Mesendoderm (in vitro differentiated cells): ENCODE measurements around the gene OPN3.

Experiments
- DNase-seq: peaks from one replicate; pipeline ENCODE4 v3.0.0; 2013
- H2AK5ac ChIP-seq: 2 replicates; pipeline ENCODE4 v1.6.1; 2013; ENCODE audit warnings: low read length, inconsistent platforms
- H2BK120ac ChIP-seq: 2 replicates; pipeline ENCODE4 v1.6.1; 2013; ENCODE audit warnings: low read depth, mild to moderate bottlenecking, low read length, moderate library complexity, mixed read lengths
- H2BK15ac ChIP-seq: replicated peaks from 2 replicates; pipeline ENCODE4 v1.6.1; 2013; ENCODE audit warnings: low read depth, mild to moderate bottlenecking, moderate library complexity
- H2BK5ac ChIP-seq: 2 replicates; pipeline ENCODE4 v1.6.1; 2013; ENCODE audit warnings: low read length, inconsistent platforms
- H3K18ac ChIP-seq: 2 replicates; pipeline ENCODE4 v1.6.1; 2013; ENCODE audit warnings: mild to moderate bottlenecking, low read length, mixed read lengths
- H3K23ac ChIP-seq: one replicate; pipeline ENCODE4 v1.6.1; 2013; ENCODE audit warnings: low read length
- H3K27ac ChIP-seq: 2 replicates; pipeline ENCODE4 v1.5.1; 2013; ENCODE audit warnings: low read depth, mild to moderate bottlenecking, inconsistent platforms, low read length, moderate library complexity
- H3K27me3 ChIP-seq: 2 replicates; pipeline ENCODE4 v1.6.1; 2013; ENCODE audit warnings: low read length, control low read depth, mild to moderate bottlenecking, inconsistent platforms; ENCODE audit not compliant: insufficient read depth, poor library complexity
- H3K36me3 ChIP-seq: 2 replicates; pipeline ENCODE4 v1.6.1; 2013; ENCODE audit warnings: low read length, inconsistent platforms; ENCODE audit not compliant: control insufficient read depth, insufficient read depth
- H3K4ac ChIP-seq: one replicate; pipeline ENCODE4 v1.6.1; 2013; ENCODE audit warnings: low read depth, mild to moderate bottlenecking, low read length, moderate library complexity
- H3K4me1 ChIP-seq: 2 replicates; pipeline ENCODE4 v1.6.1; 2013; ENCODE audit warnings: low read depth, low read length, inconsistent platforms; ENCODE audit not compliant: control insufficient read depth
- H3K4me2 ChIP-seq: 2 replicates; pipeline ENCODE4 v1.6.1; 2013; ENCODE audit warnings: low read length
- H3K4me3 ChIP-seq: 2 replicates; pipeline ENCODE4 v1.5.1; 2013; ENCODE audit warnings: mild to moderate bottlenecking, low read length
- H3K56ac ChIP-seq: one replicate; pipeline ENCODE4 v1.6.1; 2013; ENCODE audit warnings: low read length
- H3K79me1 ChIP-seq: 2 replicates; pipeline ENCODE4 v1.6.1; 2013; ENCODE audit warnings: low read length, inconsistent platforms
- H3K79me2 ChIP-seq: 2 replicates; pipeline ENCODE4 v1.6.1; 2013; ENCODE audit warnings: mild to moderate bottlenecking, low read length; ENCODE audit not compliant: control insufficient read depth, insufficient read depth
- H3K9ac ChIP-seq: 2 replicates; pipeline ENCODE4 v1.6.1; 2013; ENCODE audit warnings: low read length, inconsistent platforms
- H4K5ac ChIP-seq: one replicate; pipeline ENCODE4 v1.6.1; 2013; ENCODE audit warnings: low read length
- H4K8ac ChIP-seq: one replicate; pipeline ENCODE4 v1.6.1; 2013; ENCODE audit warnings: low read depth, mild to moderate bottlenecking, control low read depth, low read length, moderate library complexity
- WGBS: extraction: QIAGEN DNeasy Blood & Tissue Kit; methylation state at CpG from one replicate; pipeline ENCODE4 v1.1.7; 2013; ENCODE audit warnings: low lambda C conversion rate, missing lambda C conversion rate; ENCODE audit not compliant: insufficient coverage; ENCODE audit errors: extremely low coverage; 5-methylcytosine and 5-hydroxymethylcytosine counted together

Gene OPN3

DNA sequence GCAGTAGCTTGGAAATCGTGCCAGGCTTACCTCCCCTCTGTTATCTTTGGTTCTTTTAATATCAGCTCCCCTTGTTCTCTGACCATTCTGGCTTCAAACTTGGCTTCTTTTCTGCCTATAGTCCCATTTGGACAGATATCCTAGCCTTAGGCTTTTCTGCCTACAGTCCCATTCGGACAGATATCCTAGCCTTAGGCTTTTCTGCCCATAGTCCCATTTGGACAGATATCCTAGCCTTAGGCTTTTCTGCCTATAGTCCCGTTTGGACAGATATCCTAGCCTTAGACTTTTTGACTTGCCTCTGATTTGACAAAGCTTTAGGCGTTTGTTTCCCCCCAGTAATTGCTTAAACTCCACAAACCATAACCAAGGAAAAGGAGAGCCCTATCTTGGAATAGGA, 25.6 kb downstream of the OPN3 start:
- WGBS, result no CpG with 5 or more reads among the region's 4 CpGs

DNA sequence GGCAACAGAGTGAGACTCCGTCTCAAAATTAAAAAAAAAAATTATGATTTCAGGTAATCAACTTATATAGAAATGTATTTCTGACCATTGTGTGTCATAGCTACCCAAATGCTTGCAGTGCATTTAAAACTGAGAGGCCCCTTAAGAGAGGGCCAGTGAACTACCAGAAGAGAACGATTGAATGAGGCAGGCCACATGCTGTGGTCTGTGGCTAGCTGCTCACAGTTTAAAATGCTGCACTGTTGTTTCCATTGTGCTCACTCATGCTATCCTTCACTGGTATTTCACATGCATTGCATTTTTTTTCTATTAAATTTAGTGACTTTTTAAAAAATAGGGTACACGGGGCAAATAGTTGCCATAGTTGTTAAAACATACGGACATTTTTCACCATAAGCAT, 26.0 kb downstream of the OPN3 start:
- H3K4me1 ChIP-seq, result no peaks in the 10 kb centered on the region
- no peak overlapping the region for H4K8ac ChIP-seq
- no CpG with 5 or more reads among the region's 4 CpGs for WGBS
- no peak overlapping the region for H2BK15ac ChIP-seq
- no peak overlapping the region for H3K4me3 ChIP-seq
- H3K27me3 ChIP-seq, result no peaks in the 10 kb centered on the region
- no peak overlapping the region for H4K5ac ChIP-seq
- H3K23ac ChIP-seq, result no peak overlapping the region
- no peak overlapping the region for H3K27ac ChIP-seq
- no peak overlapping the region for H3K4me2 ChIP-seq
- no peak overlapping the region for H2BK5ac ChIP-seq
- no peaks in the 10 kb centered on the region for H3K79me2 ChIP-seq
- H3K56ac ChIP-seq, result no peak overlapping the region
- H2BK120ac ChIP-seq, result no peak overlapping the region
- no peak overlapping the region for H3K9ac ChIP-seq
- no peak for DNase-seq
- no peaks in the 10 kb centered on the region for H3K79me1 ChIP-seq
- H3K36me3 ChIP-seq, result no peaks in the 10 kb centered on the region
- H2AK5ac ChIP-seq, result no peak overlapping the region
- no peak overlapping the region for H3K4ac ChIP-seq
- no peak overlapping the region for H3K18ac ChIP-seq

More for the DNA sequence above, 25.6 kb downstream of the OPN3 start:
- H3K9ac ChIP-seq, result no peak overlapping the region
- H3K18ac ChIP-seq, result no peak overlapping the region
- H3K4me2 ChIP-seq, result no peak overlapping the region
- H2AK5ac ChIP-seq, result no peak overlapping the region
- H2BK5ac ChIP-seq, result no peak overlapping the region
- H3K27me3 ChIP-seq, result no peaks in the 10 kb centered on the region
- H3K23ac ChIP-seq, result no peak overlapping the region
- no peak for DNase-seq
- H4K8ac ChIP-seq, result no peak overlapping the region
- no peak overlapping the region for H3K4me3 ChIP-seq
- H3K4ac ChIP-seq, result no peak overlapping the region
- H2BK15ac ChIP-seq, result no peak overlapping the region
- no peaks in the 10 kb centered on the region for H3K79me2 ChIP-seq
- no peak overlapping the region for H3K27ac ChIP-seq
- H3K36me3 ChIP-seq, result no peaks in the 10 kb centered on the region
- H4K5ac ChIP-seq, result no peak overlapping the region
- H2BK120ac ChIP-seq, result no peak overlapping the region
- no peaks in the 10 kb centered on the region for H3K4me1 ChIP-seq
- H3K56ac ChIP-seq, result no peak overlapping the region
- H3K79me1 ChIP-seq, result no peaks in the 10 kb centered on the region

DNA sequence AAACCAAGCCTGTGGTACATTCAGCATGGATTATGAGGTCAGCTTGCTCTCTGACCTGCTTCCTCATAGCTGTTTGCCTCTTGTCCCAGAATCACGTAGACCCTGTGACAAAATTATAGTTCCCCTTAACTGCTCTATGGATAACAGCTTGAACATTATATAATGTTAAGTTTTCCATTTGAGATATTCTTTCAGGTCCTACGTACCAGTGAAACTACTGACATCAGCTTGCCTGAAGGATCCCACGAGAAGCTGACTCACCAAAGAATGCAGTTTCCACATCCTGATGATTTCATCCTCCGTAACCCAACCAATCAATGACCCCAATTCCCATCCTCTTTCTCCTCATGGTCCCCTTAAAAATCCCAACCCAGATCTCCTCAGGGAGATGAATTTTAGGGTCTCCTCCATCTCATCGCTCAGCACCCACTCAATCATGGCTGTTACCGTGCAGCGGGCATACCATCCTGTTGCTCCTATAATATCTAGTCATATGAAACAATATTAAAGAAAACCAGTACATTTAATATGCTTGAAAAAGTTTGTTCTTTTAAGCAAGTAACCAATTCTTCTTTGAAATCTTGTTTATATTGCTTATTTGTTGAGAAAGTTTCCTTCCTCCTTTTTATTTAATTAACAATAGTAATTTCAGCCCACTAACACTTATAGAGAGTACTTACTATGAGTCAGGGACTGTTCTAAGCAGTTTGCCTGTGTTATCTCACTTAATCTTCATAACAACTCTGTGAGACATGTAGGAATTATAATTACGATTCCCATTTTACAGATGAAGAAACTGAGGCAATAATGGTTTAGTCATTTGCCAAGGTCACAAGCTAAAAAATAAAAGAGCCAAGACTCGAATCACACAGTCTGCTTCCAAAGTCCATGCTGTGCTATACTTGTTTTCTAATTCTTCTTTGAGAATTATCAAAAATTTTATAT, 27.4 kb downstream of the OPN3 start:
- H3K4me1 ChIP-seq, result no peaks in the 10 kb centered on the region
- DNase-seq, result peak; percentile 84
- H3K18ac ChIP-seq, result no peak overlapping the region
- H2BK15ac ChIP-seq, result no peak overlapping the region
- H4K8ac ChIP-seq, result no peak overlapping the region
- no peaks in the 10 kb centered on the region for H3K79me1 ChIP-seq
- no peak overlapping the region for H2AK5ac ChIP-seq
- WGBS, result no CpG with 5 or more reads among the region's 9 CpGs
- H3K79me2 ChIP-seq, result no peaks in the 10 kb centered on the region
- H3K56ac ChIP-seq, result no peak overlapping the region
- no peak overlapping the region for H3K27ac ChIP-seq
- no peaks in the 10 kb centered on the region for H3K36me3 ChIP-seq
- no peak overlapping the region for H3K4me3 ChIP-seq
- H4K5ac ChIP-seq, result no peak overlapping the region
- no peak overlapping the region for H3K23ac ChIP-seq
- H3K9ac ChIP-seq, result no peak overlapping the region
- H2BK120ac ChIP-seq, result no peak overlapping the region
- no peak overlapping the region for H2BK5ac ChIP-seq
- H3K4ac ChIP-seq, result no peak overlapping the region
- H3K4me2 ChIP-seq, result no peak overlapping the region
- H3K27me3 ChIP-seq, result no peaks in the 10 kb centered on the region

DNA sequence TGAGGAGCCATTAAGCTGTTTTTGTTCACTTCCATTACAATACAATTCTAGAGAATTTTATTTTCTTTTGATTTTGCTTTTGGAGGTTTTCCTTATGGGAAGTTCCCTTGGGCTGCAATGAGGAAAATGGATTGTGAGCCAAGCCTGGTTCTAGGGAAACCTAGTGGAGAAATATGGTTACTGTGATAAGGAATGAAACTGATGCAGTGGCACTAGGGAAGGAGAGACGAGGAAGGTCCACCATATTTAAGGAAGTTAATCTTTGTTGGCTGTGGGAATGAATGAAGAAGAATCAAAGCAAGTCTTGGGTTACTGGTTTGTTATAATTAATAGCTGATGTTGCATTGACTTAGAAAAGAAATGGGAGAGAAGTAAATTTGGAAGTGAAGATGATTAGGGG, 28.4 kb downstream of the OPN3 start:
- H3K79me1 ChIP-seq, result no peaks in the 10 kb centered on the region
- no peak overlapping the region for H4K5ac ChIP-seq
- WGBS, result no CpG with 5 or more reads among the region's 1 CpG
- no peaks in the 10 kb centered on the region for H3K79me2 ChIP-seq
- H3K4ac ChIP-seq, result peak overlapping the region; percentile 36
- H3K18ac ChIP-seq, result no peak overlapping the region
- H3K4me1 ChIP-seq, result no peaks in the 10 kb centered on the region
- no peak overlapping the region for H3K56ac ChIP-seq
- H3K4me3 ChIP-seq, result no peak overlapping the region
- H3K9ac ChIP-seq, result no peak overlapping the region
- no peaks in the 10 kb centered on the region for H3K27me3 ChIP-seq
- H3K27ac ChIP-seq, result no peak overlapping the region
- no peaks in the 10 kb centered on the region for H3K36me3 ChIP-seq
- peak; percentile 29 for DNase-seq
- H2AK5ac ChIP-seq, result no peak overlapping the region
- no peak overlapping the region for H3K23ac ChIP-seq
- no peak overlapping the region for H4K8ac ChIP-seq
- no peak overlapping the region for H2BK5ac ChIP-seq
- no peak overlapping the region for H3K4me2 ChIP-seq
- no peak overlapping the region for H2BK120ac ChIP-seq
- H2BK15ac ChIP-seq, result no peak overlapping the region

DNA sequence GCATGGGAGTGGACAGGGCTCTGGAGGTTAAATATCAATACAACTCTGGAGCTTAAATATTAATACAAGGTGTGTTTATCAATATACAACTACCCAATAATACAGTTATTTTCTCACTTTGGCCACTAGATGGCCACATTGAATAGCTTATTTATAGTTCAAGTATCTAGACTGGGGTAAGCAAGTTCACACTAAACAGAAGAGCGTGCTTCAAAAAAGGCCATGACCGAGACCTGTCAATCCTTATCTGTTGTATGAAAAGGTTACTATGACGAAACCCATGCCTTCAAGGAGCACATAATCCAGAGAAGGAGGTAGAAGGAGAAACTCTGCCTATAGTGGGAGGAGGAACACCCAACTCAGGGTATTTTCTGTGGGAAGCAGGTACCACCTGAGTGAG, 29.1 kb downstream of the OPN3 start:
- Histone ChIP-seq H3K79me2 (no peaks in the 10 kb centered on the region), H3K27ac (no peak overlapping the region), H3K9ac (no peak overlapping the region), H3K4me3 (no peak overlapping the region), H3K36me3 (no peaks in the 10 kb centered on the region), H3K79me1 (no peaks in the 10 kb centered on the region), H3K23ac (no peak overlapping the region), H2BK120ac (no peak overlapping the region), H2BK5ac (no peak overlapping the region), H3K4me1 (no peaks in the 10 kb centered on the region), H3K18ac (no peak overlapping the region), H2AK5ac (no peak overlapping the region), H2BK15ac (peak overlapping the region; percentile 57), H4K8ac (no peak overlapping the region), H3K56ac (no peak overlapping the region), H3K4ac (no peak overlapping the region), H3K27me3 (no peaks in the 10 kb centered on the region), H3K4me2 (no peak overlapping the region), H4K5ac (no peak overlapping the region)
- DNase-seq, result peak; percentile 79
- WGBS, result no CpG with 5 or more reads among the region's 3 CpGs
